ENCODE results near the gene JAKMIP2.
"Not testable (repeated sequence)": the region's sequence is repeated elsewhere in the genome, so short reads cannot be mapped to it uniquely, and the experiment has no call there.

- TF ChIP-seq CTCF (conservative IDR thresholded peaks at IDR 0.05 in 1 of 2, IDR thresholded peaks at IDR 0.05 in 1 of 2; ENCODE audit: extremely low read depth in 1 of 2, insufficient read depth in 1 of 2, low read depth in 1 of 2, low read length in 2 of 2); EZH2 (IDR thresholded peaks at IDR 0.05; ENCODE audit: borderline replicate concordance, low read length): not testable (repeated sequence)
Measured at GRCh38 chr5:147721191-147721960, 61.2 kb downstream of the JAKMIP2 start.

Data from mammary epithelial cell (primary cell).